ENCODE results near the gene TNRC6C. TPM values are rescaled to one million over a fixed set of nuclear protein-coding genes. Genes with fewer than 3 reads are reported as not detected.
"Not testable (repeated sequence)": the region's sequence is repeated elsewhere in the genome, so short reads cannot be mapped to it uniquely, and the experiment has no call there.

TNRC6C gene
- total and polyA plus RNA-seq, 9 donors: 8.1 to 11.1 (median 8.8) TPM

DNA sequence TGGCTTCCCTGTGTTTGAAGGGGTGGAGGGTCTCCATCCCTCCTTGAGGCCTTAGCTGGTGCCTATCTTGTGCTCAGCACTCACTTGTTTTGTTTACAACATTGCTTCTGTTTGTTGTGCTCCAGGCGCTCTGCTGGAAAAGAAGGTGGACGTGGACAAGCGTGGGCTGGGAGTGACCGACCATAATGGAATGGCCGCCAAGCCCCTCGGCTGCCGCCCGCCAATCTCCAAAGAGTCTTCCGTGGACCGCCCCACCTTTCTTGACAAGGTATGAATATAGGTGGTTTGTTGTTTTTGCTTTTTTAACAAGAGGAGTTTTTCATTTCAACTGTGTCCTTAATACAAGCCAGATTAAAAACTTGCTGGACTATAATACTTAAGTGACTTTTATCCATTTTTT is 116.5 kb downstream of the TNRC6C start:
- WGBS (ENCODE audit: insufficient coverage): 100% methylated on average over 2 of the region's 10 CpGs
- H3K4me3 ChIP-seq (ENCODE audit: low read length): no peak overlapping the region
- no peak overlapping the region for H3K27ac ChIP-seq (ENCODE audit: low read length)

GRCh38 chr17:78075545-78075944 is 117.0 kb downstream of the TNRC6C start:
- no peaks in the 10 kb centered on the region for H3K27me3 ChIP-seq (ENCODE audit: control insufficient read depth, insufficient read depth, low read length)
- no peak overlapping the region for H3K4me3 ChIP-seq (ENCODE audit: low read length)
- DNase-seq: no peak
- no peaks in the 10 kb centered on the region for H3K4me1 ChIP-seq (ENCODE audit: control insufficient read depth, insufficient read depth, low read length)
- WGBS (ENCODE audit: insufficient coverage): 93% methylated on average over 3 of the region's 5 CpGs
- peaks cover 69% of the 10 kb centered on the region for H3K36me3 ChIP-seq (ENCODE audit: control insufficient read depth, insufficient read depth, low read length)
- no peak overlapping the region for H3K27ac ChIP-seq (ENCODE audit: low read length)
- no peaks in the 10 kb centered on the region for H3K9me3 ChIP-seq (replicated peaks; ENCODE audit: control insufficient read depth, low read depth, low read length)

More for the DNA sequence above, 116.5 kb downstream of the TNRC6C start:
- H3K36me3 ChIP-seq (ENCODE audit: control insufficient read depth, insufficient read depth, low read length): peaks cover 72% of the 10 kb centered on the region
- no peak for DNase-seq
- H3K4me1 ChIP-seq (ENCODE audit: control insufficient read depth, insufficient read depth, low read length): no peaks in the 10 kb centered on the region
- no peaks in the 10 kb centered on the region for H3K27me3 ChIP-seq (ENCODE audit: control insufficient read depth, insufficient read depth, low read length)
- no peaks in the 10 kb centered on the region for H3K9me3 ChIP-seq (replicated peaks; ENCODE audit: control insufficient read depth, low read depth, low read length)

- H3K9me3 ChIP-seq (replicated peaks; ENCODE audit: control insufficient read depth, low read depth, low read length): no peaks in the 10 kb centered on the region
- no peak overlapping the region for H3K27ac ChIP-seq (ENCODE audit: low read length)
- peaks cover 15% of the 10 kb centered on the region for H3K4me1 ChIP-seq (ENCODE audit: control insufficient read depth, insufficient read depth, low read length)
- DNase-seq: no peak
- 63% methylated on average over 2 of the region's 6 CpGs for WGBS (ENCODE audit: insufficient coverage)
- peaks cover 47% of the 10 kb centered on the region for H3K36me3 ChIP-seq (ENCODE audit: control insufficient read depth, insufficient read depth, low read length)
- no peaks in the 10 kb centered on the region for H3K27me3 ChIP-seq (ENCODE audit: control insufficient read depth, insufficient read depth, low read length)
- H3K4me3 ChIP-seq (ENCODE audit: low read length): no peak overlapping the region
Observed at GRCh38 chr17:78079253-78079652, 120.8 kb downstream of the TNRC6C start.

DNA sequence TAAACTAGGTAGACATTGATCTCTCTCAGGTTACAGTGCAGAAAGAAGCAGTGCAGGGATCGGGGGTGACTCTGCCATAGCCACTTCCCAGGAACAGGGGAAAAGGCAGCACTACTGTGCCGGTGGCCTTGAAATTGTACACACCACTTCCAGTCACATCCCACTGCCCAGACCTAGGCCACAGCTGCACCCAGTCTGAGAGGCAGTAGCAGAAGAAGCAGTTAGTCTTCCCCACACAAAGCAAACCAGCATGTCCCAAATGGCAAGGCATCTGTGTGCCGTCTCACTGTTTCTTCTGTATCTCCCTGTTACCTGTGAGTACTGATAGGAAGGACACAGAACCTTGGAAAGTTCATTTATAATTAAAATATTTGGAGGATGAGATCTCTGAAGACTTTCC is 123.0 kb downstream of the TNRC6C start:
- no peak for DNase-seq
- Histone ChIP-seq H3K4me3 (ENCODE audit: low read length) (no peak overlapping the region), H3K27me3 (ENCODE audit: control insufficient read depth, insufficient read depth, low read length) (no peaks in the 10 kb centered on the region), H3K27ac (ENCODE audit: low read length) (peak overlapping the region; percentile 1), H3K4me1 (ENCODE audit: control insufficient read depth, insufficient read depth, low read length) (peaks cover 15% of the 10 kb centered on the region), H3K9me3 (replicated peaks; ENCODE audit: control insufficient read depth, low read depth, low read length) (no peaks in the 10 kb centered on the region), H3K36me3 (ENCODE audit: control insufficient read depth, insufficient read depth, low read length) (peaks cover 40% of the 10 kb centered on the region)
- no CpG with 5 or more reads among the region's 3 CpGs for WGBS (ENCODE audit: insufficient coverage)

GRCh38 chr17:78082355-78082872 is 123.9 kb downstream of the TNRC6C start:
- not testable (repeated sequence) for H3K4me3 ChIP-seq (ENCODE audit: low read length); H3K27me3 ChIP-seq (ENCODE audit: control insufficient read depth, insufficient read depth, low read length); H3K9me3 ChIP-seq (replicated peaks; ENCODE audit: control insufficient read depth, low read depth, low read length)
- peaks cover 42% of the 10 kb centered on the region for H3K36me3 ChIP-seq (ENCODE audit: control insufficient read depth, insufficient read depth, low read length)
- no CpG with 5 or more reads among the region's 5 CpGs for WGBS (ENCODE audit: insufficient coverage)
- peaks cover 15% of the 10 kb centered on the region for H3K4me1 ChIP-seq (ENCODE audit: control insufficient read depth, insufficient read depth, low read length)
- DNase-seq: peak; percentile 58
- H3K27ac ChIP-seq (ENCODE audit: low read length): peak overlapping the region; percentile 1

- Histone ChIP-seq H3K4me3 (ENCODE audit: low read length) (no peak overlapping the region), H3K27me3 (ENCODE audit: control insufficient read depth, insufficient read depth, low read length) (no peaks in the 10 kb centered on the region), H3K4me1 (ENCODE audit: control insufficient read depth, insufficient read depth, low read length) (peaks cover 15% of the 10 kb centered on the region), H3K36me3 (ENCODE audit: control insufficient read depth, insufficient read depth, low read length) (peaks cover 42% of the 10 kb centered on the region), H3K9me3 (replicated peaks; ENCODE audit: control insufficient read depth, low read depth, low read length) (no peaks in the 10 kb centered on the region), H3K27ac (ENCODE audit: low read length) (peak overlapping the region; percentile 67)
- 83% methylated on average over 1 of the region's 7 CpGs for WGBS (ENCODE audit: insufficient coverage)
- DNase-seq: peak; percentile 53
Observed at GRCh38 chr17:78082988-78083387, 124.5 kb downstream of the TNRC6C start.

- no peaks in the 10 kb centered on the region for H3K9me3 ChIP-seq (replicated peaks; ENCODE audit: control insufficient read depth, low read depth, low read length)
- no peak overlapping the region for H3K4me3 ChIP-seq (ENCODE audit: low read length)
- peaks cover 8% of the 10 kb centered on the region for H3K4me1 ChIP-seq (ENCODE audit: control insufficient read depth, insufficient read depth, low read length)
- H3K27ac ChIP-seq (ENCODE audit: low read length): no peak overlapping the region
- WGBS (ENCODE audit: insufficient coverage): 93% methylated on average over 12 of the region's 13 CpGs
- H3K36me3 ChIP-seq (ENCODE audit: control insufficient read depth, insufficient read depth, low read length): peaks cover 51% of the 10 kb centered on the region
- DNase-seq: no peak
- no peaks in the 10 kb centered on the region for H3K27me3 ChIP-seq (ENCODE audit: control insufficient read depth, insufficient read depth, low read length)
Observed at GRCh38 chr17:78086740-78087139, 128.2 kb downstream of the TNRC6C start.

GRCh38 chr17:78088529-78088928 is 130.0 kb downstream of the TNRC6C start:
- 80% methylated on average over 1 of the region's 1 CpG for WGBS (ENCODE audit: insufficient coverage)
- no peaks in the 10 kb centered on the region for H3K9me3 ChIP-seq (replicated peaks; ENCODE audit: control insufficient read depth, low read depth, low read length)
- no peak overlapping the region for H3K27ac ChIP-seq (ENCODE audit: low read length)
- H3K4me3 ChIP-seq (ENCODE audit: low read length): no peak overlapping the region
- DNase-seq: no peak
- H3K36me3 ChIP-seq (ENCODE audit: control insufficient read depth, insufficient read depth, low read length): peaks cover 61% of the 10 kb centered on the region
- no peaks in the 10 kb centered on the region for H3K4me1 ChIP-seq (ENCODE audit: control insufficient read depth, insufficient read depth, low read length)
- no peaks in the 10 kb centered on the region for H3K27me3 ChIP-seq (ENCODE audit: control insufficient read depth, insufficient read depth, low read length)

DNA sequence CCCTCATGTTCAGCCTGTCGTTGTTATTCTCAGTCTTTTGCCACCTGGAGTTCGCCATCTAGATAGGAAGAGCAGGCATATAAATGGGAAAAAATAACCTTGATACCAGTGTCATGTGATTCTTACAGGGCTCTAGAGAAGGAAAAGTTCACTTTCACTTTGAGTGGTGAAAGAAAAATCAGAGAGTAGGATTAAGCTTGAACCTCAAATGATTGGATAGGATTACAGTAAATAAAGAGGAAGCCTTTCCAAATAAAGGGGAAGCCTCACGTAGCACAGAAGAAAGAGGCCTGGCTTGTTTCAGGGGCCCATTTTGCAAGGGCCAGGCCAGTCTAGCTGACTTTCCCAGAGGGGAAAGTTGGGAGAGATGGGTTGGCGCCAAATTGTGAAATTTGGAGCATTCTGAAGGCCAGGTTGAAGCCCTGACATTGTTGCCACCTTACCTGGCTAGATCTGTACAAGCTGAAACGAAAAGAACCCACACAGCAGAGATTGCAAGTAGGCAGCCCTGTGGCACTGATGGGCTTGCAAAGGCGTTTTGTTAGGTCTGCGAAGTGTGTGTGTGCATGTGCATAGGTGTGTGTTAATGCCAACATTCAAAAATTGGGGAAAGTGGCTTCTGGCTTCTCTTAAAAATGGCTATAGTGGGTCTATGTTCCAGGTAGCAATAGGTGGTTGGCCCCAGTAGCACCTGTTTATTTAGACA is 131.2 kb downstream of the TNRC6C start:
- no peak for DNase-seq
- 90% methylated on average over 6 of the region's 7 CpGs for WGBS (ENCODE audit: insufficient coverage)
- no peaks in the 10 kb centered on the region for H3K4me1 ChIP-seq (ENCODE audit: control insufficient read depth, insufficient read depth, low read length)
- no peaks in the 10 kb centered on the region for H3K27me3 ChIP-seq (ENCODE audit: control insufficient read depth, insufficient read depth, low read length)
- H3K27ac ChIP-seq (ENCODE audit: low read length): no peak overlapping the region
- H3K4me3 ChIP-seq (ENCODE audit: low read length): no peak overlapping the region
- H3K36me3 ChIP-seq (ENCODE audit: control insufficient read depth, insufficient read depth, low read length): peaks cover 69% of the 10 kb centered on the region
- no peaks in the 10 kb centered on the region for H3K9me3 ChIP-seq (replicated peaks; ENCODE audit: control insufficient read depth, low read depth, low read length)

DNA sequence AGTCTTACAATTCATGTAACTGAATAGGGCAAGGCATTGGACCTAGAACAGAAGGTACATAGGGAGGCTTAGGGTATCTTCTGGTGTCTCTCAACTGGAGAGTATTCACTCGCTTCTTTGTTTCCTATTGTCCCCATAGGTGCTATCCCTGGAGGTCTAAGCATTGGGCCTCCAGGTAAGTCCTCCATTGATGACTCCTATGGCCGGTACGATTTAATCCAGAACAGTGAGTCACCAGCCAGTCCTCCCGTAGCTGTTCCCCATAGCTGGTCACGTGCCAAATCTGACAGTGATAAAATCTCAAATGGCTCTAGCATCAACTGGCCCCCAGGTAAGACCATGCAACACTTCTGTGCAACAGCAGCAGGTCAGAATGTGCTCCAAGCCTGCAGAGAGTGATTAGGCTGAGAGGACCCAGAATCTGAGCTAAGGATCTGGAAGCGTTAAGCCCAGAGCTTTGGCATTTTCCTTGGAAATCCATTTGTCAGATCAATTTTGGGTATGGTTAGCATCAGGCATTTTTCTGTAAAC is 134.4 kb downstream of the TNRC6C start:
- peaks cover 79% of the 10 kb centered on the region for H3K36me3 ChIP-seq (ENCODE audit: control insufficient read depth, insufficient read depth, low read length)
- 84% methylated on average over 6 of the region's 6 CpGs for WGBS (ENCODE audit: insufficient coverage)

More for the DNA sequence above, 134.4 kb downstream of the TNRC6C start:
- no peaks in the 10 kb centered on the region for H3K27me3 ChIP-seq (ENCODE audit: control insufficient read depth, insufficient read depth, low read length)
- H3K27ac ChIP-seq (ENCODE audit: low read length): no peak overlapping the region
- H3K9me3 ChIP-seq (replicated peaks; ENCODE audit: control insufficient read depth, low read depth, low read length): no peaks in the 10 kb centered on the region
- no peak overlapping the region for H3K4me3 ChIP-seq (ENCODE audit: low read length)
- no peaks in the 10 kb centered on the region for H3K4me1 ChIP-seq (ENCODE audit: control insufficient read depth, insufficient read depth, low read length)
- DNase-seq: no peak

Data from muscle of leg (tissue), 11 donors.